Measurements from ENCODE around the gene RNU7-1.

DNA sequence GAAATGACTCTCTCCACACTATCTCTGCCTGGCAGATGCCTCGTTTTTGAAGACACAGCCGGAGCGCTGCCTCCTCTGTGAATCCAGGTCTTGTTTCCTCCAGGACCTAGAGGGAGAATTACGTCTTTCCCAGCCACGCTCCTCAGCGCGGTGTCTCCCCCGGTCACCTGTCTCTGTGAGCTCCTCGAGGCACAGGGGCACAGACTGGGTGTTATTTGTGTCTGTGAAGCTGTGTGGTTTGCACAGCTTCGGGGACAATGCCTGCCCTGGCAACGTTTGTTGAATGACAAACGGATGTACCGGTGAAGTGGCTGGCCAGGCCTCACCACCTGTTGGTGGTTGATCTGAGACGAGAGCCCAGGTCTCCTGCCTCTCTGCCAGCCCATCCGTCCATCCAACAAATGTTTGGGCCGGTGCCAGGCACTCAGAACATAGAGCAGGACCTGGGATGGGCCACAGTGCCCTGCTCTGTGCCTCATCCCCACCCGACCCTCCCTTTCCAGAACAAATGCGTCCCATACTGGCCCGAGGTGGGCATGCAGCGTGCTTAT is 13.6 kb downstream of the RNU7-1 start:
- TF ChIP-seq POLR2A (IDR thresholded peaks at IDR 0.05), result no peak
- TF ChIP-seq, protein P1, sequence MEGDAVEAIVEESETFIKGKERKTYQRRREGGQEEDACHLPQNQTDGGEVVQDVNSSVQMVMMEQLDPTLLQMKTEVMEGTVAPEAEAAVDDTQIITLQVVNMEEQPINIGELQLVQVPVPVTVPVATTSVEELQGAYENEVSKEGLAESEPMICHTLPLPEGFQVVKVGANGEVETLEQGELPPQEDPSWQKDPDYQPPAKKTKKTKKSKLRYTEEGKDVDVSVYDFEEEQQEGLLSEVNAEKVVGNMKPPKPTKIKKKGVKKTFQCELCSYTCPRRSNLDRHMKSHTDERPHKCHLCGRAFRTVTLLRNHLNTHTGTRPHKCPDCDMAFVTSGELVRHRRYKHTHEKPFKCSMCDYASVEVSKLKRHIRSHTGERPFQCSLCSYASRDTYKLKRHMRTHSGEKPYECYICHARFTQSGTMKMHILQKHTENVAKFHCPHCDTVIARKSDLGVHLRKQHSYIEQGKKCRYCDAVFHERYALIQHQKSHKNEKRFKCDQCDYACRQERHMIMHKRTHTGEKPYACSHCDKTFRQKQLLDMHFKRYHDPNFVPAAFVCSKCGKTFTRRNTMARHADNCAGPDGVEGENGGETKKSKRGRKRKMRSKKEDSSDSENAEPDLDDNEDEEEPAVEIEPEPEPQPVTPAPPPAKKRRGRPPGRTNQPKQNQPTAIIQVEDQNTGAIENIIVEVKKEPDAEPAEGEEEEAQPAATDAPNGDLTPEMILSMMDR (IDR thresholded peaks at IDR 0.05), result no peak
- no peak for TF ChIP-seq EP300 (IDR thresholded peaks at IDR 0.05)
- TF ChIP-seq POLR2AphosphoS5 (IDR thresholded peaks at IDR 0.05), result no peak
